GM12865 (cell line): ENCODE data around the gene NDUFS8.

Experiments
- DNase-seq: peaks from one replicate; pipeline ENCODE4 v3.0.0; 2010; ENCODE audit warnings: low read depth
- H3K4me3 ChIP-seq: 2 replicates; pipeline ENCODE4 v1.5.1; 2011; ENCODE audit warnings: mild to moderate bottlenecking, low read depth, low read length, control low read depth
- CTCF ChIP-seq: IDR thresholded peaks from 2 replicates; pipeline ENCODE4 v1.5.1; 2011; ENCODE audit warnings: low read length, control low read depth, low read depth, inconsistent platforms; ENCODE audit not compliant: insufficient read depth; ENCODE audit errors: missing control alignments

Gene NDUFS8

GRCh38 chr11:68044145-68044813 lies 13.8 kb downstream of the NDUFS8 start:
- DNase-seq: no peak
- no peak overlapping the region for H3K4me3 ChIP-seq
- TF ChIP-seq CTCF: no peak

- H3K4me3 ChIP-seq: no peak overlapping the region
- TF ChIP-seq CTCF: no peak
- no peak for DNase-seq
Observed at GRCh38 chr11:68044898-68045351, 14.4 kb downstream of the NDUFS8 start.

- DNase-seq: no peak
- no peak for TF ChIP-seq CTCF
- H3K4me3 ChIP-seq: no peak overlapping the region
Observed at GRCh38 chr11:68047437-68048290, 17.2 kb downstream of the NDUFS8 start.

GRCh38 chr11:68048681-68049508 lies 18.4 kb downstream of the NDUFS8 start:
- no peak overlapping the region for H3K4me3 ChIP-seq
- no peak for DNase-seq
- TF ChIP-seq CTCF: no peak

GRCh38 chr11:68049509-68050370 lies 19.3 kb downstream of the NDUFS8 start:
- TF ChIP-seq CTCF: no peak
- no peak overlapping the region for H3K4me3 ChIP-seq
- no peak for DNase-seq

- TF ChIP-seq CTCF: no peak
- DNase-seq: no peak
Observed at GRCh38 chr11:68050371-68050841, 19.9 kb downstream of the NDUFS8 start.

More at GRCh38 chr11:68050371-68050841, 19.9 kb downstream of the NDUFS8 start:
- no peak overlapping the region for H3K4me3 ChIP-seq
